GM12878 (cell line): ENCODE measurements around the gene CD63. TPM values are rescaled to one million over a fixed set of nuclear protein-coding genes. Genes with fewer than 3 reads are reported as not detected.
A peak's percentile ranks its signal among the peaks of the same experiment; 100 is the strongest.

ENCODE experiments used
- ATAC-seq: fragments of 200-7000 bp; cut with Tn5 transposase; 3 replicates; pipeline ENCODE4 v1.9.1; 2020; ENCODE audit warnings: mild to moderate bottlenecking, moderate library complexity
- BruUV-seq: library from RNA; stranded (reverse); fragments of 400-500 nt; replicated peaks from 2 replicates; lab custom pipeline; 2021; lab: Mats Ljungman, UMichigan
- CTCF ChIA-PET: fragments of 300-600 bp; sonication (Branson Sonifier 250); formaldehyde crosslinking; extraction: SDS; loops from one replicate; lab custom pipeline; 2021; ENCODE audit warnings: inconsistent platforms; lab: Yijun Ruan, JAX
- POLR2A ChIA-PET: fragments of 350-600 bp; formaldehyde crosslinking; extraction: SDS; loops from one replicate; lab custom pipeline; 2021; ENCODE audit warnings: inconsistent platforms; lab: Charles Lee
- RAD21 ChIA-PET: fragments of 300-600 bp; sonication (Branson Sonifier 250); formaldehyde crosslinking; loops from one replicate; lab custom pipeline; 2023; ENCODE audit warnings: antibody characterized with exemption; ENCODE audit not compliant: unreplicated experiment; lab: Charles Lee
- SMC1A ChIA-PET: fragments of 300-600 bp; sonication (Branson Sonifier 250); formaldehyde crosslinking; loops from one replicate; lab custom pipeline; 2023; ENCODE audit not compliant: unreplicated experiment, uncharacterized antibody; lab: Charles Lee
- DNase-seq: peaks from one replicate; pipeline ENCODE4 v3.0.0-alpha.2; 2011; ENCODE audit warnings: low read depth, low spot score
- FAIRE-seq: peaks from 3 replicates; lab custom pipeline; 2011; peaks lifted over from hg19 to GRCh38; lab: Jason Lieb, UNC
- H2AFZ ChIP-seq: 2 replicates; pipeline ENCODE4 v1.6.0; 2011; ENCODE audit warnings: low read depth, low read length, control low read depth; ENCODE audit not compliant: control insufficient read depth
- H3K27ac ChIP-seq: 2 replicates; pipeline ENCODE4 v1.5.1; 2011; ENCODE audit warnings: control low read depth; ENCODE audit not compliant: control insufficient read depth, insufficient read depth
- H3K27me3 ChIP-seq, 2 experiments: replicated peaks in 1 of 2; 2 replicates each; pipeline versions ENCODE4 v1.6.0 to v1.6.1; 2011; ENCODE audit warnings: low read length in 1 of 2; ENCODE audit not compliant: control insufficient read depth in 2 of 2, insufficient read depth in 2 of 2
- H3K36me3 ChIP-seq, 2 experiments: 2 replicates each; pipeline ENCODE4 v1.5.1; 2011; ENCODE audit warnings: low read length in 1 of 2; ENCODE audit not compliant: control insufficient read depth in 2 of 2, insufficient read depth in 2 of 2
- H3K4me1 ChIP-seq: 2 replicates; pipeline ENCODE4 v1.6.1; 2011; ENCODE audit warnings: mild to moderate bottlenecking, low read length, moderate library complexity, mixed read lengths; ENCODE audit not compliant: control insufficient read depth, insufficient read depth
- H3K4me2 ChIP-seq: 2 replicates; pipeline ENCODE4 v1.6.0; 2011; ENCODE audit warnings: control low read depth; ENCODE audit not compliant: control insufficient read depth, insufficient read depth
- H3K4me3 ChIP-seq: fragments of 200-600 bp; sonication (generic); 2 replicates; pipeline ENCODE4 v1.5.1; 2016
- H3K79me2 ChIP-seq: 2 replicates; pipeline ENCODE4 v1.6.0; 2011; ENCODE audit warnings: low read length; ENCODE audit not compliant: control insufficient read depth, insufficient read depth
- H3K9ac ChIP-seq: 2 replicates; pipeline ENCODE4 v1.8.0; 2011; ENCODE audit warnings: low read length, control low read depth, mixed read lengths; ENCODE audit not compliant: control insufficient read depth, insufficient read depth
- H3K9me3 ChIP-seq: replicated peaks from 3 replicates; pipeline ENCODE4 v1.5.1; 2011; ENCODE audit warnings: mild to moderate bottlenecking, low read length; ENCODE audit not compliant: control insufficient read depth, insufficient read depth
- H4K20me1 ChIP-seq: 2 replicates; pipeline ENCODE4 v1.6.0; 2011; ENCODE audit not compliant: control insufficient read depth, insufficient read depth
- BACH1 ChIP-seq: fragments of 450-650 bp; IDR thresholded peaks from 2 replicates; pipeline ENCODE4 v1.6.1; 2017; ENCODE audit warnings: mild to moderate bottlenecking, borderline replicate concordance
- FOS ChIP-seq: IDR thresholded peaks from 3 replicates; pipeline ENCODE4 v1.6.1; 2011; ENCODE audit warnings: borderline replicate concordance; ENCODE audit not compliant: insufficient read length; ENCODE audit errors: extremely low read depth
- FOXM1 ChIP-seq: IDR thresholded peaks from 2 replicates; pipeline ENCODE4 v1.6.1; 2012; ENCODE audit warnings: low read depth, mild to moderate bottlenecking, inconsistent platforms, low read length, moderate library complexity
- IRF4 ChIP-seq: IDR thresholded peaks from 2 replicates; pipeline ENCODE4 v1.6.1; 2011; ENCODE audit warnings: low read depth, low read length
- RAD51 ChIP-seq: fragments of 450-650 bp; IDR thresholded peaks from 2 replicates; pipeline ENCODE4 v1.6.1; 2016; ENCODE audit warnings: moderate library complexity, mild to moderate bottlenecking, inconsistent platforms
- TARDBP ChIP-seq: IDR thresholded peaks from 2 replicates; pipeline ENCODE4 v1.6.1; 2016; ENCODE audit warnings: borderline replicate concordance
- WGBS: methylation state at CpG from one replicate; pipeline ENCODE4 v1.1.6; 2016; ENCODE audit warnings: low lambda C conversion rate; ENCODE audit not compliant: insufficient replicate concordance, insufficient coverage; ENCODE audit errors: missing lambda C conversion rate; 5-methylcytosine and 5-hydroxymethylcytosine counted together
- in situ Hi-C: fragments of 300-500 bp; cut with MboI; formaldehyde crosslinking; loops from 9 replicates; pipeline ENCODE4 v1.14.3; 2018; ENCODE audit warnings: mixed read lengths
- intact Hi-C: fragments of 100-400 bp; cut with micrococcal nuclease; formaldehyde crosslinking; loops from one replicate; pipeline ENCODE4 v1.14.2; 2022; ENCODE audit not compliant: unreplicated experiment
- polyA plus RNA-seq, 11 experiments: library from polyadenylated mRNA; depleted of rRNA in 4 of 11; unstranded in 6 of 11; stranded (reverse) in 5 of 11; fragments of >200 nt; fragmentation: Nextera tagmentation in 4 of 11; fragmentation: Illumina TruSeq in 1 of 11; extraction: Ambion mirVana in 4 of 11; extraction: Trizol in 1 of 11; gene quantifications; 1 replicate in 1 of 11; 2 replicates in 10 of 11; pipeline versions ENCODE4 v1.2.1 to v1.2.3, GENCODE V29; 2011 to 2016; ENCODE audit warnings: inconsistent platforms in 2 of 11, missing spikeins in 2 of 11, low read depth in 1 of 11
- total RNA-seq, 4 experiments: library from RNA; depleted of rRNA in 3 of 4; stranded (reverse); fragments of >200 nt in 3 of 4; fragmentation: Illumina TruSeq in 1 of 4; extraction: Trizol in 1 of 4; gene quantifications; 2 replicates each; pipeline versions ENCODE4 v1.2.1 to v1.2.3, GENCODE V29; 2013 to 2021
- TF ChIP-seq, protein P1 (sequence below): IDR thresholded peaks from 2 replicates; pipeline ENCODE4 v1.6.1; 2012; ENCODE audit warnings: low read depth, low read length, improper control_type of control experiment
- TF ChIP-seq, protein P2 (sequence below): IDR thresholded peaks from 2 replicates; pipeline ENCODE4 v1.6.1; 2011; ENCODE audit warnings: borderline replicate concordance, low read depth, mild to moderate bottlenecking, moderate library complexity, low read length; ENCODE audit not compliant: insufficient read depth, poor library complexity, severe bottlenecking
- TF ChIP-seq, protein P3 (sequence below): IDR thresholded peaks from 2 replicates; pipeline ENCODE4 v1.6.1; 2012; ENCODE audit warnings: improper control_type of control experiment, low read depth, low read length; ENCODE audit not compliant: insufficient replicate concordance

The CD63 gene
- total and polyA plus RNA-seq, 10 of the 15 experiments (the other 5 are each of a cell fraction or from before 2014, with no cell fraction given) = 147 to 220 (median 183) TPM

DNA sequence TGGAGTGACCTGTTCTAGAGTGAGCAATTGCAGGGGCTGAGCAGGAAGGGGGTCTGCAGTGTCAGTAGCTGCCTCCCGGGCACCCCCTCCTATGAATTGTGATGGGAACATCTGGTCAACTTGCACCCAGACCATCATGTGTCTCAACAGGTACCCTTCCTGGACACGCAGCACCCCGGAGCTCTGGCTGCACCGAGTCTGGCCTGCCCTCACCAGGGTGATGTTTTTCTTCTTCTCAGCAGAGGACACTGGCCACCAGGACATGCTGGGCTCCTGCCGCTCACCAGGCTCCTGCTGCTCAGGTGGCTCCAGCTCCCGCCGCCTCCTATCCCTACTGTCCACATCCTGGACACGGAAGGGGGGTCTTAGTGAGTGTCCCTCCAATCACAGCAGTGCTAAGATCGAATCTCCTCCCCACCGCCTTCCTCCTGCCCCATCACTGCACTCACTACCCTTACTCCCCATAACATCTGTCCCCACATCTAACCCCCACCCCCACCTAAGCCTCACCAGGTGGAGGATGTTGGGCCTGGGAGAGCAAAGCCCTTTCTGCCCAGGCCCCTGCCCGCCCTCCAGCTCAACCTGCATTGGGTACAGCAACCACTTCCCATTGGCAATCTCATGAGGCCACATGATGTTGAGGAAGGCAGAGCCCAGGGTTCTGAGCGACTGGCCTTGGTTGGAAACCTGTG lies 36.0 kb downstream of the CD63 start (continued):
- TF ChIP-seq, protein P1, sequence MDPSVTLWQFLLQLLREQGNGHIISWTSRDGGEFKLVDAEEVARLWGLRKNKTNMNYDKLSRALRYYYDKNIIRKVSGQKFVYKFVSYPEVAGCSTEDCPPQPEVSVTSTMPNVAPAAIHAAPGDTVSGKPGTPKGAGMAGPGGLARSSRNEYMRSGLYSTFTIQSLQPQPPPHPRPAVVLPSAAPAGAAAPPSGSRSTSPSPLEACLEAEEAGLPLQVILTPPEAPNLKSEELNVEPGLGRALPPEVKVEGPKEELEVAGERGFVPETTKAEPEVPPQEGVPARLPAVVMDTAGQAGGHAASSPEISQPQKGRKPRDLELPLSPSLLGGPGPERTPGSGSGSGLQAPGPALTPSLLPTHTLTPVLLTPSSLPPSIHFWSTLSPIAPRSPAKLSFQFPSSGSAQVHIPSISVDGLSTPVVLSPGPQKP = no peak
- TF ChIP-seq, protein P2, sequence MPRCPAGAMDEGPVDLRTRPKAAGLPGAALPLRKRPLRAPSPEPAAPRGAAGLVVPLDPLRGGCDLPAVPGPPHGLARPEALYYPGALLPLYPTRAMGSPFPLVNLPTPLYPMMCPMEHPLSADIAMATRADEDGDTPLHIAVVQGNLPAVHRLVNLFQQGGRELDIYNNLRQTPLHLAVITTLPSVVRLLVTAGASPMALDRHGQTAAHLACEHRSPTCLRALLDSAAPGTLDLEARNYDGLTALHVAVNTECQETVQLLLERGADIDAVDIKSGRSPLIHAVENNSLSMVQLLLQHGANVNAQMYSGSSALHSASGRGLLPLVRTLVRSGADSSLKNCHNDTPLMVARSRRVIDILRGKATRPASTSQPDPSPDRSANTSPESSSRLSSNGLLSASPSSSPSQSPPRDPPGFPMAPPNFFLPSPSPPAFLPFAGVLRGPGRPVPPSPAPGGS = no peak
- no peak for TF ChIP-seq FOS
- TF ChIP-seq, all 136 proteins: peak for 0

DNA sequence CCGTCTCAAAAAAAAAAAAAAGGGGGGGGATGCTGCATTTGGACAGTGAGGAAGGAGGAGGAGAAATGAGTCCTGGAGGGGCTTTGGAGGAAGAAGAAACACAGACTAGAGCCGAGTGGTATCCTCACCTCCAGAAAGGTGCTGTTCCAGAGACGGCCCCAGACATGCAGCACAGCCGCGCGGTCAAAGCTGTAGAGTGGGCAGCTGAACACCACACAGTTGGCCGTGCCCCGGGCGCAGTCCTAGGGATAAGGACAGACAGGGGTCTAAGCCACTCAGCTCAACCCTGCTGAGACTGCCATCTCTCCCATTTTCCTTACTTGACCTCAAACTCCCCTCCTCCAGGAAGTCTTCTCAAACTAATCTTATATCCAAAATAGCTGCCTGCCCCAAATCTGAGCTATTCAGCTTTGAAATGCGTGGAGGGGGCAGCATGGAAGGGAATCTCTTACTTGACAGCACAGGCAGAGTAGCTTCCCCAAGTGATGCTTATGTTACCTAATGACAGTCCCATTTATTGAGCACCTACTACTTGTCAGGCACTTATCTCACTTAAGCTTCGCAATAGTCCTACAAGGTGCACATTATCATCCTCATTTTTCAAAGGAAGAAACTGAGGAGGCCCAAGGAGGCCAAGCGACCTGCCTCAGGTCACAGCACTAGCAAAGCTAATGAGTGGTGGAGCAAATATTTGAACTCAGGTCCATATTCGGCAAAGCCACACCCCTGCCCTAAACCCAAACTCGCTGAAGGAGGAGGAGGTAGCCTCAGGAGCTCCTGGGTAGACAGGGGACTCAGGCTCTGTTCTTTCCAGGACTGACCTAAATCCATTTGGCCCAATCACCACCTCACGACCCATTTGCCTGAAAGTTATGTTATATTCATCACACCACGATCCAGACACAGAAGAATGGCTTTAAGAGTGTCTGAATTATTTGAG lies 39.8 kb downstream of the CD63 start:
- intact Hi-C loops = no loop called here
- in situ Hi-C loops = no loop called here
- Histone ChIP-seq H3K27ac (no peak overlapping the region), H3K4me3 (no peak overlapping the region), H3K9me3 (no peaks in the 10 kb centered on the region), H3K79me2 (no peaks in the 10 kb centered on the region), H2AFZ (no peak overlapping the region), H3K4me2 (no peak overlapping the region), H3K36me3 (no peaks in the 10 kb centered on the region), H3K27me3 (no peaks in the 10 kb centered on the region; a peak in 1 of 4 replicates), H3K9ac (no peak overlapping the region), H3K4me1 (peaks cover 6% of the 10 kb centered on the region), H4K20me1 (no peaks in the 10 kb centered on the region)
- BruUV-seq = no TSS peak
- no peak for TF ChIP-seq BACH1
- TF ChIP-seq FOXM1 = no peak
- TF ChIP-seq TARDBP = no peak
- TF ChIP-seq RAD51 = no peak
- TF ChIP-seq IRF4 = no peak
- TF ChIP-seq, protein P3, sequence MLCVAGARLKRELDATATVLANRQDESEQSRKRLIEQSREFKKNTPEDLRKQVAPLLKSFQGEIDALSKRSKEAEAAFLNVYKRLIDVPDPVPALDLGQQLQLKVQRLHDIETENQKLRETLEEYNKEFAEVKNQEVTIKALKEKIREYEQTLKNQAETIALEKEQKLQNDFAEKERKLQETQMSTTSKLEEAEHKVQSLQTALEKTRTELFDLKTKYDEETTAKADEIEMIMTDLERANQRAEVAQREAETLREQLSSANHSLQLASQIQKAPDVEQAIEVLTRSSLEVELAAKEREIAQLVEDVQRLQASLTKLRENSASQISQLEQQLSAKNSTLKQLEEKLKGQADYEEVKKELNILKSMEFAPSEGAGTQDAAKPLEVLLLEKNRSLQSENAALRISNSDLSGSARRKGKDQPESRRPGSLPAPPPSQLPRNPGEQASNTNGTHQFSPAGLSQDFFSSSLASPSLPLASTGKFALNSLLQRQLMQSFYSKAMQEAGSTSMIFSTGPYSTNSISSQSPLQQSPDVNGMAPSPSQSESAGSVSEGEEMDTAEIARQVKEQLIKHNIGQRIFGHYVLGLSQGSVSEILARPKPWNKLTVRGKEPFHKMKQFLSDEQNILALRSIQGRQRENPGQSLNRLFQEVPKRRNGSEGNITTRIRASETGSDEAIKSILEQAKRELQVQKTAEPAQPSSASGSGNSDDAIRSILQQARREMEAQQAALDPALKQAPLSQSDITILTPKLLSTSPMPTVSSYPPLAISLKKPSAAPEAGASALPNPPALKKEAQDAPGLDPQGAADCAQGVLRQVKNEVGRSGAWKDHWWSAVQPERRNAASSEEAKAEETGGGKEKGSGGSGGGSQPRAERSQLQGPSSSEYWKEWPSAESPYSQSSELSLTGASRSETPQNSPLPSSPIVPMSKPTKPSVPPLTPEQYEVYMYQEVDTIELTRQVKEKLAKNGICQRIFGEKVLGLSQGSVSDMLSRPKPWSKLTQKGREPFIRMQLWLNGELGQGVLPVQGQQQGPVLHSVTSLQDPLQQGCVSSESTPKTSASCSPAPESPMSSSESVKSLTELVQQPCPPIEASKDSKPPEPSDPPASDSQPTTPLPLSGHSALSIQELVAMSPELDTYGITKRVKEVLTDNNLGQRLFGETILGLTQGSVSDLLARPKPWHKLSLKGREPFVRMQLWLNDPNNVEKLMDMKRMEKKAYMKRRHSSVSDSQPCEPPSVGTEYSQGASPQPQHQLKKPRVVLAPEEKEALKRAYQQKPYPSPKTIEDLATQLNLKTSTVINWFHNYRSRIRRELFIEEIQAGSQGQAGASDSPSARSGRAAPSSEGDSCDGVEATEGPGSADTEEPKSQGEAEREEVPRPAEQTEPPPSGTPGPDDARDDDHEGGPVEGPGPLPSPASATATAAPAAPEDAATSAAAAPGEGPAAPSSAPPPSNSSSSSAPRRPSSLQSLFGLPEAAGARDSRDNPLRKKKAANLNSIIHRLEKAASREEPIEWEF = no peak
- ChIA-PET SMC1A (interaction anchor here (0.6 to 1.0 kb wide), 2 partner anchors 14 to 15 kb away, joined by 3 read pairs; no protein-coding TSS in a partner anchor), POLR2A (interaction anchor here (0.6 kb wide), 1 partner anchor 138 kb away, joined by 5 read pairs; no protein-coding TSS in a partner anchor), CTCF (interaction anchor here (1.2 kb wide), 1 partner anchor 17 kb away, joined by 4 read pairs; no protein-coding TSS in a partner anchor), RAD21 (no interaction called here)
- ATAC-seq = no peak
- WGBS = 55% methylated on average over 15 of the region's 16 CpGs
- DNase-seq = no peak
- FAIRE-seq = peak; percentile 27
